HT1080 (cell line): ENCODE data around the gene C3orf38. TPM values are rescaled to one million over a fixed set of nuclear protein-coding genes. Genes with fewer than 3 reads are reported as not detected.
"Not testable (repeated sequence)": the region's sequence is repeated elsewhere in the genome, so short reads cannot be mapped to it uniquely, and the experiment has no call there.

Experiments
- DNase-seq: peaks from one replicate; pipeline ENCODE4 v3.0.0-alpha.2; 2015; ENCODE audit warnings: low read depth
- polyA plus RNA-seq, 2 experiments: library from polyadenylated mRNA; depleted of rRNA; stranded (reverse); fragments of >200 nt; gene quantifications; 2 replicates each; pipeline ENCODE4 v1.2.3, GENCODE V29; 2015
- total RNA-seq: library from RNA; depleted of rRNA; stranded (reverse); fragments of >200 nt; shearing (Covaris generic); gene quantifications from 2 replicates; pipeline ENCODE4 v1.2.3, GENCODE V29; 2014; rRNA removed

C3orf38 gene
- total RNA-seq: 25.9 and 30.7 TPM in 2 replicates
- polyA plus RNA-seq (2015; cell fraction: cytosol; rRNA removed): 14.3 and 16.3 TPM in 2 replicates
- polyA plus RNA-seq (2015; cell fraction: nucleus; rRNA removed): 14.1 and 15.2 TPM in 2 replicates

GRCh38 chr3:88149509-88150362, at the start of gene C3orf38:
C3orf38 (plus strand) TSS chr3:88149959; CDS start chr3:88150053, 94 bp downstream.
- peak; percentile 91 for DNase-seq

GRCh38 chr3:88101142-88101541, 48.6 kb upstream of the C3orf38 start:
- no peak for DNase-seq

- no peak for DNase-seq
Observed at GRCh38 chr3:88105325-88105724, 44.4 kb upstream of the C3orf38 start.

- no peak for DNase-seq
Observed at GRCh38 chr3:88112289-88112688, 37.5 kb upstream of the C3orf38 start.

GRCh38 chr3:88113311-88114162, 36.2 kb upstream of the C3orf38 start:
- peak; percentile 57 for DNase-seq

GRCh38 chr3:88114878-88115549, 34.7 kb upstream of the C3orf38 start:
- no peak for DNase-seq

- no peak for DNase-seq
Observed at GRCh38 chr3:88117683-88118082, 32.1 kb upstream of the C3orf38 start.

GRCh38 chr3:88118603-88119002, 31.2 kb upstream of the C3orf38 start:
- DNase-seq: not testable (repeated sequence)

GRCh38 chr3:88123526-88123925, 26.2 kb upstream of the C3orf38 start:
- DNase-seq: no peak

- DNase-seq: no peak
Observed at GRCh38 chr3:88131695-88132094, 18.1 kb upstream of the C3orf38 start.

GRCh38 chr3:88132894-88133293, 16.9 kb upstream of the C3orf38 start:
- no peak for DNase-seq

GRCh38 chr3:88133711-88134263, 16.0 kb upstream of the C3orf38 start:
- no peak for DNase-seq

- peak; percentile 5 for DNase-seq
Observed at GRCh38 chr3:88137836-88138235, 11.9 kb upstream of the C3orf38 start.

GRCh38 chr3:88141458-88142083, 8.2 kb upstream of the C3orf38 start:
- peak; percentile 14 for DNase-seq

GRCh38 chr3:88142094-88142624, 7.6 kb upstream of the C3orf38 start:
- DNase-seq: no peak

- DNase-seq: no peak
Observed at GRCh38 chr3:88147261-88147660, 2.5 kb upstream of the C3orf38 start.

GRCh38 chr3:88148651-88149050, 1.1 kb upstream of the C3orf38 start:
- DNase-seq: no peak

GRCh38 chr3:88149101-88149508, 654 bp upstream of the C3orf38 start:
- peak; percentile 8 for DNase-seq

- DNase-seq: no peak
Observed at GRCh38 chr3:88150371-88150770, 612 bp downstream of the C3orf38 start.

- DNase-seq: no peak
Observed at GRCh38 chr3:88150806-88151205, 1.0 kb downstream of the C3orf38 start.
